Putamen (tissue), 1 donor: Measurements from ENCODE around the gene CPSF6.
"Not testable (repeated sequence)": the region's sequence is repeated elsewhere in the genome, so short reads cannot be mapped to it uniquely, and the experiment has no call there.

Source experiments
- DNase-seq: peaks from one replicate; pipeline ENCODE4 v3.0.0-alpha.2; 2016; ENCODE audit warnings: low spot score

Gene CPSF6, protein sequence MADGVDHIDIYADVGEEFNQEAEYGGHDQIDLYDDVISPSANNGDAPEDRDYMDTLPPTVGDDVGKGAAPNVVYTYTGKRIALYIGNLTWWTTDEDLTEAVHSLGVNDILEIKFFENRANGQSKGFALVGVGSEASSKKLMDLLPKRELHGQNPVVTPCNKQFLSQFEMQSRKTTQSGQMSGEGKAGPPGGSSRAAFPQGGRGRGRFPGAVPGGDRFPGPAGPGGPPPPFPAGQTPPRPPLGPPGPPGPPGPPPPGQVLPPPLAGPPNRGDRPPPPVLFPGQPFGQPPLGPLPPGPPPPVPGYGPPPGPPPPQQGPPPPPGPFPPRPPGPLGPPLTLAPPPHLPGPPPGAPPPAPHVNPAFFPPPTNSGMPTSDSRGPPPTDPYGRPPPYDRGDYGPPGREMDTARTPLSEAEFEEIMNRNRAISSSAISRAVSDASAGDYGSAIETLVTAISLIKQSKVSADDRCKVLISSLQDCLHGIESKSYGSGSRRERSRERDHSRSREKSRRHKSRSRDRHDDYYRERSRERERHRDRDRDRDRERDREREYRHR

DNA sequence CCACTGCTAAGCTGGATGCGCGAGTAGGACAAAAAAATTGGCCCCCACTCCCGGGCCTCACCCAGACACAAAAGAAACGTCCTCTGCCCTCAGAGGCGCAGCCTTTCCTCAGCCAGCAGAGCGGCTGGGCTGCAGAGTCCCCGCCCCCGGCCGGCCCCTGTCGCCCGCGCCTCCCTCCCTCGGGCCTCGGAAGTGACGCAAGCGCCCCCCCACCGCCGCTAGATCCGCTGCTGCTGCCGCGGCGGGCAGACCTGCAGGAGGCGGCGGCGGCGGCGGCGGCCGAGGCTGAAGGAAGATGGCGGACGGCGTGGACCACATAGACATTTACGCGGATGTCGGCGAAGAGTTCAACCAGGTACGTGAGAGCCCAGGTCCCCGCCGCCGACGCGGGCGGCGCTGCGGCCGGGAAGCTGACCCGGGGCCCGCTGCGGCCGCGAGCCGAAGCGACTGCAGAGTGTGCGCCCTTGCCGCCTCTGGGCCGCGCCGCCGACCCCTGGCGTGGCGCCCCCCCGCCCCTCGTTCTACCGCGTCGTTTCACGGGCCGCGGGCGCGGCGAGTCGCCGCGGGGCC, at the start of gene CPSF6:
Gene CPSF6 (plus strand): TSS at position 218 of the 570 bp plus-strand sequence. CDS start 78 bp downstream, at position 296.
- peak; percentile 95 for DNase-seq

DNA sequence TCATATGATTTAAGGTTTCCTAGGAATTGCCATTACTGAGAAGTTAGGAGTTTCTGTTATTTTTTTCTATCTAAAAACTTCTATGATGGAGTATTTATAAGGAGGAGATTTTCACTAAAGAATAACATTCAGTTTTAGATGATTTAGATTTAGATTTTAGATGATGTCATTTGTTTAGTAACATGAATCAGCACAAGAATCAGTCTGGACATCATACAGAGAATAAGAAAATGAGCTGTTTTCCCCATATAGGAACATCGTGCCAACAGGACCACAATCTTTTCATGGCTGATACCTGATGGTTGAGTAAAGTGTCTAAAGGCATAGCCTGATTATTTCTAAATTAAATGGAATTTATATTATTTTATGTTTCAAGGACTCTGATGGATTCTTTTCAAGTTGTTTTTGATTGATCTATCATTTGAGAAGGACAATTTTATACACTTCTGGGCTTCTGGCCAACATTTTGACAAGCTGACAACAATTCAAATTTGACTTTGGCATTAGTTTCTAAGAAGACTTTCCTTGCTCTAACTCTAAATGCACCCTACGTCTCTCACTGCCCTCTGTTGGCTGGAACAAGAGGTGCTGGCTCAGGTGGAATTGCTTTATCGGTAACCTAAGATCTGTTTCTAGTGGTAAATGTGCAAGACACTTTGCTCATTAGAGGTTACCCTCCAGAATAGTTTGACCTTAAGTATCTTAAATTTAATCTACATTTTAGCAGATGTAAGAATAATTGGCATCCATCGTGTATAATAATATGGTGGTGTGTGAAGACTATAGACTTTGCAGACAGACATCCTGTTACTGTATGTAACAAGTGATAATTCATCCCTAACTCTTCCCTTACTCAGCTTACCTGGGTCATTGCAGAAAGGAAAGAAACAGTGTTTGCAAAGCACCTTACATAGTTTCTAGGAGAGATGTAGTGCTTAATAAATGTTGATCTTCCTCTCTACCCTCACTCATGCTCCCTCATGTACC, 42.8 kb upstream of the CPSF6 start:
- DNase-seq, result no peak

- not testable (repeated sequence) for DNase-seq
Measured at GRCh38 chr12:69199976-69200375, 39.4 kb upstream of the CPSF6 start.

- DNase-seq, result no peak
Measured at GRCh38 chr12:69204191-69204590, 35.2 kb upstream of the CPSF6 start.

DNA sequence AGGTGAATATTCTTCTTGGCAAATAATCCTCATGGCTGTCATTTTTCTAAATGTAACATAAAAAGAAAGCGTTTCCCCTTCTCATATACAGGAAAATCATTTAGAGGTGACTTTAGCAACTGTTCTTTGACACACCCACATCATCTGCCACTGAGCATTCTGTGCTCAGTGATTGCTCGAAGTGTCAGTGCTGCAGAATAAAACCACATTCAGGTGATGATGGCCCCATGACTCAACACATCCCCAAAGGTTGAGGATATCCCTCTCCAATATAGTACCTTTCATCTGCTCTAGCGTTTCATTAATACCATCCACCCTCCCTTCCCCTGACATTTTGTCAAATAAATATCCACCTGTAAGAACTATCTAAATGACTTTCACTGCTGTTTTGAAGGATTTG, 28.7 kb upstream of the CPSF6 start:
- DNase-seq, result no peak

GRCh38 chr12:69211160-69211559, 28.2 kb upstream of the CPSF6 start:
- DNase-seq, result no peak

GRCh38 chr12:69214169-69214568, 25.2 kb upstream of the CPSF6 start:
- no peak for DNase-seq

DNA sequence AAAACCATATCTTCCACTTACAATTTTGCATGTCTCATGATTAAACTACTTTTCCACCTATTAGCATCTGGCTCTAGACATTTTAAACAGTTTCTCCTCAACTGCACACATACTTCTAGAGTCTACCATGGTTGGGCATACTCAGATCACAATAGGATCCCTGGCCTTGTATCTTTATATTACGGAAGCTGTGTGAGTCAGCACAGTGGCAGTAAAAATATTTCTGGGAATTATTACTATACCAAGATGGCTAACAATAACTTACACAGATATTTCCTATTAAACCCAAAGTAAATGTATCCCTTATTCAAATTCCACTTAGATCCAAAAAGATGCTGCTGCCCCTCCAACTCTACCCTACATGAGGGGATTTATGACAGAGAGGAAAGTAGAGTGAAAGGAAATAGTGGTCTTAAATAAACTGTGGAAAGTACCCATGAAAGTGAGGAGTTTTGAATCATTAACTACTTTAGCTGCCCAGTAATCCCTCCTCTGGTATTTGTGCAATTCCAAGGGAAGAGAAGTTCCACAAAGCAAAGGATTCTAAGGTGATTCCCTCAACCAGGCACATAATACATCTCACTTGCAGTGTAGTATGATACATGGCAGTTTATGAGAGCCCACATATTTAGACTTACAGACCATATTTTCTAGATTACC, 14.0 kb upstream of the CPSF6 start:
- DNase-seq, result no peak

DNA sequence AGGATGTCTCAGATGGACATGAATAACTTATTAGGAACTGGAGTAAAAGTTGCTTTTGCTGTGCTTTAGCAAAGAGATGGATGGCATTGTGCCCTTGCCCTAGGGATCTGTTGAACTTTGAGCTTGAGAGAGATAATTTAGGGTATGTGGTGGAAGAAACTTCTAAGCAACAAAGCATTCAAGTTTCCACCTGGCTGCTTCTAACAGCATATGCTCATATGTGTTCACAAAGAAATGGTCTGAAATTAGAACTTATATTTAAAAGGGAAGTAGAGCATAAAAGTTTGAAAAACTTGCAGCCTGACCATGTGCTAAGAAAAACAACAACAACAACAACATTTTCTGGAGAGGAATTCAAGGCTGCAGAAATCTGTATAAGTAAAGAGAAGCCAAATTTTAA, 7.9 kb upstream of the CPSF6 start:
- DNase-seq, result no peak

DNA sequence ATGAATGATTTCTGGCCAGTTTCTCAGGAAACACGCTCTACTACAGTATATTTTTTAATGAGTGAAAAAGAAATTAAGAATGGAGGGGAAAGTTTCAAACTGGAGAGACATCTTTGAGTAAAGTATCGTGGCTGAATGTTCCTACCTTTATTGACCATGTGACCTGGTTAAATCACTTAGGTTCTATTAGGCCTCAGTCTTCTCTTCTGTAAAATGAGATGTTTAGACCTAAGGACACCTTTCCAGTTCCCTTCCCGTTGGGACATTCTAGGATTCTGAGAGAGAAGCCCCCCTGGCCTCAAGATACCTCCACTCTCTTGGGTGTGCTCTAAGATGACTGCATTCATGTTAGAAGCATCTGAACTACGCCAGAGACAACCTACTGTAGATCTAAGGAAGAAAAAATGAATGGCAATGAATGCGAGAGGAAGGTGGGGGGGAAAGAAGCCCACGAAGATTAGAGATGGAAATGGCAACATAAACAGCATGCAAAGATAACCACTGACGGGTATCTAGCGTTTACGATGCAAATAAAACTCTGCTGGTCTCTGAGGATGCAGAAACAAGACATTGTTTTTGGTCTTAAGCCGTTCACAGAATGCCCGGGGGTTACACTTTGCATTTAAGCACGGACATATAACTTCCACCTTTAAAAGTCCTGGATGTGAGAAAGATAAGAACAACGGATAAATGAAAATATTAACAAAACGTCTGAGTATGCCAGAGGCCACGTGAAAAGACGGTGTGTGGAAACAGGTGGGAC, 599 bp upstream of the CPSF6 start:
- DNase-seq, result no peak

GRCh38 chr12:69239922-69240630, 707 bp downstream of the CPSF6 start:
- peak; percentile 39 for DNase-seq

GRCh38 chr12:69240631-69240995, 1.2 kb downstream of the CPSF6 start:
- no peak for DNase-seq

GRCh38 chr12:69241438-69242092, 2.2 kb downstream of the CPSF6 start:
- DNase-seq, result no peak

GRCh38 chr12:69243099-69244084, 4.0 kb downstream of the CPSF6 start:
- no peak for DNase-seq

- no peak for DNase-seq
Measured at GRCh38 chr12:69247268-69248018, 8.1 kb downstream of the CPSF6 start.

DNA sequence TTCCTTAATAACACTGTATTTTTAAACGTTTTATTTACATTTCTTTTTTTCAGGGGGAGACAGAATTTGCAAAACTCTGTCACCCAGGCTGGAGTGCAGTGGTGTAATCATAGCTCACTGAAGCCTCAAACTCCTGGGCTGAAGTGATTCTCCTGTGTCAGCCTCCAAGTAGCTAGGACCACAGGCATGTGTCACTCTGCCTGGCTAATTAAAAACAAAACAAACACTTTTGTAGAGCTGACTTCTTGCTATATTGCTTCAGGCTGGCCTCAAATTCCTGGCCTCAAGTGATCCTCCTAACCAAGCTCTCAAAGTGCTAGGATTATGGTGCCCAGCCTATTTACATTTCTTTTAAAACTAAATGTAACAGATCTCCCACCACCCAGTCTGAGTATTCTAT, 12.7 kb downstream of the CPSF6 start:
- no peak for DNase-seq

DNA sequence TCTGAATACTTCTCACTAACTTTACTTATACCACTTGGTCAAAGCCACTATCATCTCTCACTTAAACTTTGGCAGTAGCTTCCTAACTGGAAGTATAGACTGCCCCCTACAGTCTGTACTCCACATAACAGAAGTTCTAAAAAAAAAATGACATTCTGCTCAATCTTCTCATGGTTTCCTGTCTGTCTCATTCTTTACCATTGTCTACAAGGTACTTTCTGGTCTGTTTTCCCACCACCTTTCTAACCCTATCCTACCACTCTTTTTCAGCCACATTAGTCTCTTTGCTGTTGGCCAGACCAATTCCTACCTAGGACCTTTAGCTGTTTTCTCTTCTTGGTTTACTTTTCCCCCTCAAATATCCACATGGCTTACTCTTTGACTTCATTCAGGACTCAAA, 14.7 kb downstream of the CPSF6 start:
- DNase-seq, result peak; percentile 44

- no peak for DNase-seq
Measured at GRCh38 chr12:69254862-69255261, 15.5 kb downstream of the CPSF6 start.
